ENCODE results near the gene DISC1.
"Not testable (repeated sequence)": the region's sequence is repeated elsewhere in the genome, so short reads cannot be mapped to it uniquely, and the experiment has no call there.

Gene DISC1

GRCh38 chr1:231626535-231626950 is at the start of gene DISC1:
TSS of gene DISC1 (plus strand) at chr1:231626790. CDS start at chr1:231626868, 78 bp downstream.
- DNase-seq (ENCODE audit: low read depth, low spot score), result peak; percentile 74

- no peak for DNase-seq (ENCODE audit: low read depth, low spot score)
Observed at GRCh38 chr1:231576804-231577718, 49.5 kb upstream of the DISC1 start.

GRCh38 chr1:231580874-231581273 is 45.7 kb upstream of the DISC1 start:
- no peak for DNase-seq (ENCODE audit: low read depth, low spot score)

GRCh38 chr1:231581859-231582258 is 44.7 kb upstream of the DISC1 start:
- no peak for DNase-seq (ENCODE audit: low read depth, low spot score)

- DNase-seq (ENCODE audit: low read depth, low spot score), result no peak
Observed at GRCh38 chr1:231583376-231583775, 43.2 kb upstream of the DISC1 start.

- DNase-seq (ENCODE audit: low read depth, low spot score), result no peak
Observed at GRCh38 chr1:231584117-231584516, 42.5 kb upstream of the DISC1 start.

GRCh38 chr1:231584921-231585320 is 41.7 kb upstream of the DISC1 start:
- no peak for DNase-seq (ENCODE audit: low read depth, low spot score)

- no peak for DNase-seq (ENCODE audit: low read depth, low spot score)
Observed at GRCh38 chr1:231590453-231591198, 36.0 kb upstream of the DISC1 start.

- DNase-seq (ENCODE audit: low read depth, low spot score), result no peak
Observed at GRCh38 chr1:231591466-231591865, 35.1 kb upstream of the DISC1 start.

GRCh38 chr1:231592809-231593208 is 33.8 kb upstream of the DISC1 start:
- no peak for DNase-seq (ENCODE audit: low read depth, low spot score)

GRCh38 chr1:231593264-231593663 is 33.3 kb upstream of the DISC1 start:
- DNase-seq (ENCODE audit: low read depth, low spot score), result not testable (repeated sequence)

GRCh38 chr1:231594123-231594522 is 32.5 kb upstream of the DISC1 start:
- DNase-seq (ENCODE audit: low read depth, low spot score), result no peak

GRCh38 chr1:231594749-231595148 is 31.8 kb upstream of the DISC1 start:
- no peak for DNase-seq (ENCODE audit: low read depth, low spot score)

- DNase-seq (ENCODE audit: low read depth, low spot score), result no peak
Observed at GRCh38 chr1:231596337-231596791, 30.2 kb upstream of the DISC1 start.

- DNase-seq (ENCODE audit: low read depth, low spot score), result no peak
Observed at GRCh38 chr1:231597971-231598370, 28.6 kb upstream of the DISC1 start.

GRCh38 chr1:231600458-231600976 is 26.1 kb upstream of the DISC1 start:
- no peak for DNase-seq (ENCODE audit: low read depth, low spot score)

GRCh38 chr1:231601824-231602672 is 24.5 kb upstream of the DISC1 start:
- DNase-seq (ENCODE audit: low read depth, low spot score), result no peak

GRCh38 chr1:231602673-231602984 is 24.0 kb upstream of the DISC1 start:
- no peak for DNase-seq (ENCODE audit: low read depth, low spot score)

- DNase-seq (ENCODE audit: low read depth, low spot score), result no peak
Observed at GRCh38 chr1:231603598-231604275, 22.9 kb upstream of the DISC1 start.

- no peak for DNase-seq (ENCODE audit: low read depth, low spot score)
Observed at GRCh38 chr1:231604276-231604621, 22.3 kb upstream of the DISC1 start.

Measured in brain pericyte (primary cell).